Measurements from ENCODE around the gene DNAJC1.

- TF ChIP-seq POLR2A (IDR thresholded peaks at IDR 0.05) = no peak
- no peak for TF ChIP-seq CTCF (IDR thresholded peaks at IDR 0.05)
- TF ChIP-seq POLR2AphosphoS5 (IDR thresholded peaks at IDR 0.05) = no peak
- no peak for TF ChIP-seq EP300 (IDR thresholded peaks at IDR 0.05)
Measured at GRCh38 chr10:21985541-21985940, 18.0 kb downstream of the DNAJC1 start.

All from sigmoid colon (tissue), 4 donors.